Suprapubic skin (tissue), 3 donors: ENCODE measurements around the gene CA14.
"Not testable (repeated sequence)": the region's sequence is repeated elsewhere in the genome, so short reads cannot be mapped to it uniquely, and the experiment has no call there.

ENCODE experiments used
- POLR2A ChIP-seq, 2 donors: fragments of 450-650 bp; IDR thresholded peaks; one replicate each; pipeline ENCODE4 v1.6.1; 2017; ENCODE audit warnings: antibody characterized with exemption in 2 of 2, mild to moderate bottlenecking in 2 of 2, moderate library complexity in 2 of 2
- TF ChIP-seq, protein P1 (sequence below), 2 donors: fragments of 200-600 bp in 1 of 2; fragments of 450-650 bp in 1 of 2; sonication (generic) in 1 of 2; IDR thresholded peaks; one replicate each; pipeline ENCODE4 v1.5.1; 2016 to 2019; ENCODE audit warnings: antibody characterized with exemption in 2 of 2, mild to moderate bottlenecking in 1 of 2, moderate library complexity in 1 of 2

DNA sequence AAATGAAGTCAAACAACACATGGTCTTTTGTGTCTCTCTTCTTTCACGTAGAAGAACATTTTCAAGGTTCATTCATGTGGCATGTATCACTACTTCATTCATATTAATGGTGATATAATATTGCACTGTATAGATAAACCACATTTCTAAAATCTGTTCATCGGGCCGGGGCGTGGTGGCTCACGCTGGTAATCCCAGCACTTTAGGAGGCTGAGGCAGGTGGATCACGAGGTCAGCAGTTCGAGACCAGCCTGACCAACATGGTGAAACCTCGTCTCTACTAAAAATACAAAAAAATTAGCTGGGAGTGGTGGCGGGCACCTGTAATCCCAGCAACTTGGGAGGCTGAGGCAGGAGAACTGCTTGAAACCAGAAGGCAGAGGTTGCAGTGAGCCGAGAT is 29.3 kb upstream of the CA14 start:
- TF ChIP-seq POLR2A (IDR thresholded peaks at IDR 0.05) = not testable (repeated sequence)
- TF ChIP-seq, protein P1, sequence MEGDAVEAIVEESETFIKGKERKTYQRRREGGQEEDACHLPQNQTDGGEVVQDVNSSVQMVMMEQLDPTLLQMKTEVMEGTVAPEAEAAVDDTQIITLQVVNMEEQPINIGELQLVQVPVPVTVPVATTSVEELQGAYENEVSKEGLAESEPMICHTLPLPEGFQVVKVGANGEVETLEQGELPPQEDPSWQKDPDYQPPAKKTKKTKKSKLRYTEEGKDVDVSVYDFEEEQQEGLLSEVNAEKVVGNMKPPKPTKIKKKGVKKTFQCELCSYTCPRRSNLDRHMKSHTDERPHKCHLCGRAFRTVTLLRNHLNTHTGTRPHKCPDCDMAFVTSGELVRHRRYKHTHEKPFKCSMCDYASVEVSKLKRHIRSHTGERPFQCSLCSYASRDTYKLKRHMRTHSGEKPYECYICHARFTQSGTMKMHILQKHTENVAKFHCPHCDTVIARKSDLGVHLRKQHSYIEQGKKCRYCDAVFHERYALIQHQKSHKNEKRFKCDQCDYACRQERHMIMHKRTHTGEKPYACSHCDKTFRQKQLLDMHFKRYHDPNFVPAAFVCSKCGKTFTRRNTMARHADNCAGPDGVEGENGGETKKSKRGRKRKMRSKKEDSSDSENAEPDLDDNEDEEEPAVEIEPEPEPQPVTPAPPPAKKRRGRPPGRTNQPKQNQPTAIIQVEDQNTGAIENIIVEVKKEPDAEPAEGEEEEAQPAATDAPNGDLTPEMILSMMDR (IDR thresholded peaks at IDR 0.05) = not testable (repeated sequence)
